HG03139 (cell line): Measurements from ENCODE around the gene MRPL34.
A peak's percentile ranks its signal among the peaks of the same experiment; 100 is the strongest.
"Not testable (repeated sequence)": the region's sequence is repeated elsewhere in the genome, so short reads cannot be mapped to it uniquely, and the experiment has no call there.

Experiments used
- ATAC-seq: cut with Tn5 transposase; IDR thresholded peaks from one replicate; pipeline ENCODE4 v1.9.1; 2021; ENCODE audit not compliant: unreplicated experiment

MRPL34 gene

DNA sequence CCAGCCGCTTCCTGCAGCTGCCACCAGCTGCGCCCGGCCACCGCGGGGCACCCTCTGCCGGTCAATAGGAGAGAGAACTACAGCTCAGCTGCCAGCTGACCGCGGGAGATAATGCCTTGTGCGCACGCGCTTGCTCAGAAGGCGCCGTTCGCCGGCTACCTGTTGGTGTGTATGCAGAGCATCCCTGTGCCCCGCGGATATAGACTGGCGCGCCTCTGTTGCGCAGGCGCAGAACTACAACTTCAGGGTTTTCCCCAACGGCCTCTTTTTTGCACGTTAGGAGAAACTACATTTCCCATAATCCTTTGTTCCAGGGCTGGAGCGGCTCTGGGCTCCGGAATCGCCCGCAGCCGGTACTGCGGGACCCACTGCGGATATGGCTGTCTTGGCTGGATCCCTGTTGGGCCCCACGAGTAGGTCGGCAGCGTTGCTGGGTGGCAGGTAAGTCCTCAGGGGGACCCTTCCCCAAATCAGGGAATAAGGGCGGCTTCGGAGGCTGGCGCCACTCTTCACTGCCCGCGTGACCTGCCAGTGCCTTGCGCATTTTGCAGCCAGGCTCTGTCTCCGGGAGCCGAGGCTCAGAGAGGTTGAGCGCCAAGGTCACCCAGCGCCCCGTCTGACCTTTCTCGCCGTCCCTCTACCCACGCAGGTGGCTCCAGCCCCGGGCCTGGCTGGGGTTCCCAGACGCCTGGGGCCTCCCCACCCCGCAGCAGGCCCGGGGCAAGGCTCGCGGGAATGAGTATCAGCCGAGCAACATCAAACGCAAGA, at the start of gene MRPL34:
MRPL34 (plus strand) TSS at position 356 of the 768 bp plus-strand sequence; CDS start at position 377, 21 bp downstream.
- ATAC-seq = peak; percentile 46

DNA sequence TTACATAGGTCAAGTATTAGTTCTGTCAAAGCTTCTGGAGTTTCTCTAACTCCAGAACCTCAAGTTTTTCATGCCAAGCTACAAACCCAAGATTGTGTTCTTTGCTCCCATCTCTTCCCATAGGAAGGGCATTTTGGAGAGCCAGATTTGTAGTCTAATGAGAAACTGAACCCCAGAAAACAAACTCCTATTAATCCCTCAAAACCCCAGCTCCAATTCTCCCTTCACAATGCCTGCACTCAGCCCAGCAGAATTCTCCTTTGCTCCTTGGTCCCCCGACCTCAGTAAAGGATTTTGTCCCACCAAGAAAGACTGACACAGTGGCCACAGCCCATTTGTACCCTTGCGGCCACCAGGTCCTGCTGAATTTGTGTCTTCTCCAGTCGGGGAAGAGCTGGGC, 49.5 kb upstream of the MRPL34 start:
- no peak for ATAC-seq

DNA sequence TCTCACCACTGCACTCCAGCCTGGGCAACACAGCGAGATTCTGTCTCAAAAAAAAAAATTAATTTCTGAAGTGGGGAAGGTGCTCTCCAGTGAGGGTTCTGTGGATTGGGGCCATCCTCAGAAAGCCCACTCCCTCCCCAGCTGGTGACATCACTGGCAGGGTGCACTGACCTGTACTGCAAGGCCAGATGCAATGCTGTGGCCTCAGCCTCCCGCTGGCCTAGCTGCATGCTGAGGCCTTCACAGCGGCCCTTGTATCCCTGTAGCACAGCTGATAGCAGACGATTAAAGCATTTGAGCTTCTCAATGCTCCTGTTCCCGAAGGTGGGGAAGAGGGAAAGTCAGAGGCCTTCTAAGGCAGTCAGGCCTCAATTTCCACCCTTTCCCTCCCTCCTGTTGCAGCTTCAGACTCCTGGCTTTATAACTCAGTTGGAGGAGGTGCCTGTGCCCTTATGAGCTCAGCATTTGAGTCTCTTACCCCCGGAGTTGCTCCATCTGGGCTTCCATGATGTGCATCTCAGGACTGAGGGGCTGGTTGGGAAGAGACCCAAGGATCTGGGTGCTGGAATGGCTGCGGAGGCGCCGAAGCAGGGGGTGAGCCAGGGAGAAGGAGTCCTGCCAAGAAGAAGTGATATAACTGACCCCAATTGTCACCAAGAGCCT, 46.4 kb upstream of the MRPL34 start:
- ATAC-seq = no peak

DNA sequence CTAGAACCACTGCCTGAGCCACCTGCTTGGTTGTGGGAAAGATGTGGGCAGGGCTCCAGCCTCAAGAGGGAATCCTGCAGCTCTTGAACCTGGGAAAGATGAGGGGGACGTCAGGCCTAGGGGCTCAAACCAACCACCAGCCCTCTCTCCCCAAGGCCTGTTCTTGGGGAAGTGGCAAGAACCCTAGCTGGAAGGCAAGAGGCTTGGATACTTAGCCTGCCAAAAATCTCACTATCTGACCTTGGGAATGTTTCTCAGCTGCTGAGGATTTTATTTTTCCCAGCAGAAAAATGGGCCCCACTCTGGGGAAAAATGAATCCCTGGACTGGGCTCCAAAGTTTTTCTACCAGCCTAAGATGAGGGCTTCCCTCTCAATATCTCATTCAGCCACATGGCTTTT, 45.7 kb upstream of the MRPL34 start:
- no peak for ATAC-seq

DNA sequence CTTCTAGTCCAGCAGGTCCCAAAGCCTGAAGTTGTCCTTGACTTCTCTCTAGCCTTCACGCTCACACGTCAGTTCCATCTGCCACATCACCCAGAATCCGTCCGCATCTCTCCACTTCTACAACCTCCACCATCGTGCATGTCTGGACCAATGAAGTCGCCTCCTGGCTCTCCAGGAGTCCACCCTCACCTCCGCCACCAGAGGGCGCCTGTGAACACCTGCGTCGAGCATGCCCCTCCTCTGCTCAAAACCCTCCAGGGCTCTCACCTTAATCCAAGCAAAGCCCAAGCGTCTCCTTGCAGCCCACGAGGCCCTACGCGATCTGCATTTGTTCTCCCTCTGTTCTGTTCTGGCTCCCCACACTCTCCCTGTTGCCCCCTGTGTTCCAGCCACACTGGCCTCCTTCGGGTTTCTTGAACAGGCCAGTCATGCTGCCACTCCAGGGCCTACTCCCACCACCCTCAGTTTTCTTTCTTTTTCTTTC, 44.8 kb upstream of the MRPL34 start:
- peak; percentile 65 for ATAC-seq

DNA sequence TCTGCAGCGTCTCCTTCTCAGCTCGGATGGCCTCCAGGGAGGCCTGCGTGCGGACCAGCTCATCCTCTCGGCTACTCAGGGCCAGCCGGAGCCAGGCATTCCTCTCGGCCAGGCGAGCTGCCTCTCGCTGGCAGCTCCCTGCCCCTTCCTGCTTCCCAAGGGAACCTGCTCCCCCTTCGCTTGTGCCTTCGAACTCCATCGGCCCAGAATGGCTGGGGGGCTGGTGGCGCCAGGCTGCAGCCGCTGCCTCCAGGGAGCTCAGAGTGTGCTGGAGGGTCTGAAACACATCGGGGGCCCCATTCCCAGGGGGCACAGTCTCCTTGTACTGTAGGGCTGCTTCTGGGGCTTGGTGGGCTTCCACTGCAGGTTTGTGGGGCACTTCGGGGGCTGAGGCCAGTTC, 43.1 kb upstream of the MRPL34 start:
- no peak for ATAC-seq

DNA sequence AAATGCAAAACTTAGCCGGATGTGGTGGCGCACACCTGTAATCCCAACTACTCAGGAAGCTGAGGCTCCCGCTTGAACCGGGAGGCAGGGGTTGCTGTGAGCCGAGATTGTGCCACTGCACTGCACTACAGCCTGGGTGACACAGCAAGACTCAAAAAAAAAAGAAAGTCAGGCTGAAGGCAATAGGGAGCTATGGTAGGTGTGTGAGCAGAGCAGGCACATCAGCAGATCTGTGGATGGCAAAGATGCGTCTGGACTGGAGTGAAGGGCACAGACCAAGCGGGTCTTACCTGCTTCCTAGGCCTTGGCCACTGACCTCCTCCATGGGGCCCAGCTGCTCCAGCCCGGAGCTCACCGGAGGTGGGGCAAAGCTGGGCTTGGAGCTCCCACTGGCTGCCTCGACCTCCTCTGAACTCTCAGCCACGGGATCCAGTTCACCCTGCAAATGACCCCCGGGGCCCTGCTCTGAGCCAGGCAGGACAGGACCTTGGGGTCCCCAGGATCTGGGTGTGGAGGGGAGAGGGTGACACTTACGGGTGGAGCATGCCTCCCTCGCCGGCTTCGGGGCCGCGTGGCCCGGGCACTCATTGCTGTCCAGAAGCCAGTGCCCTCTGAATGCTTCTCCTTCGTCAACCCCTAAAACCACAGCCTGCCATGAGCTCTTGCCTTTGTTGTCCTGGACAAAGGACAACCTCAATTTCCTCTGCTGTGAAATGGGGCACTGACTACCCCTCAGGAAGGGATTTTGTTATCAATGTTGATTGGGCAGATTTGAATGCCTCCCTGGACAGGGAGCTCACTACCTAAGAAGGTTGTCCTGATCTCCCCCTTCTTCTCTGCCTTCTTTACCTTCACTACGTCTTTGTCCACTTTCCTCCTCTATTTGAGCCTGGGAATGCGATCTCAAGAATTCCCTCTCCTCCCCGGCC, 41.7 kb upstream of the MRPL34 start:
- no peak for ATAC-seq

DNA sequence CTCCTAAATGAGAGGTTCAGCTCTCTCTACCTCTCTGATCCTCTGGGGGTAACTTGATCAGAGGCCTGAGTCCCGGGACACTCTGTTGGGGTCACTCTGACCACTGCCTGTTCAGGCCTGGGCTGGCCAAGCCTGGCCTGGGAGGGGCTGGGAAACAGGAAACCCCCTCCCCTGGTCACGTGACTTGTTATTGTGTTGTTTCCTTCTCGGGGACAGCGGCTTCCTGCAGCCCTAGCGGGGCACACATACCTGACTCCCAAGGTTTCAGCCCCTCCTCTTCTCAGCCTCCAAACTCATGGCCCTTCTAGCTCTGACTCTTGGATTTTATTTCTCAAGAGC, 41.1 kb upstream of the MRPL34 start, which contains the start of gene USHBP1:
USHBP1 (minus strand) TSS at position 105 of the 339 bp plus-strand sequence. CDS start 446 bp downstream, outside the sequence.
- ATAC-seq = no peak

DNA sequence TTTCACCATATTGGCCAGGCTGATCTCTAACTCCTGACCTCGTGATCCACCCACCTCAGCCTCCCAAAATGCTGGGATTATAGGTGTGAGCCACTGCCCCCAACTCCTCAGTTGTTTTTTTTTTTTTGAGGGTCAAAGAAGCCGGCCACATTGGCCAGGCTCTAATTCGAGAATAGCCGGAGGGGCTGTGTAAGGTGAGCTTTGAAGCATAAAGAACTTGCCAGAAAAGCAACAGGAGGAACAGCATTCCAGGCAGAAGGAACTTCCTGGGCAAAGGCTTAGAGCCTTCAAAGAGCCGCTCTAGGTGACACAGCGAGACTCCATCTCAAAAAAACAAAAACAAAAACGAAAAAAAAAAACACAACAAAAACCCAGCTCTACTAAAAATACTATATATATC, 39.6 kb upstream of the MRPL34 start:
- no peak for ATAC-seq

DNA sequence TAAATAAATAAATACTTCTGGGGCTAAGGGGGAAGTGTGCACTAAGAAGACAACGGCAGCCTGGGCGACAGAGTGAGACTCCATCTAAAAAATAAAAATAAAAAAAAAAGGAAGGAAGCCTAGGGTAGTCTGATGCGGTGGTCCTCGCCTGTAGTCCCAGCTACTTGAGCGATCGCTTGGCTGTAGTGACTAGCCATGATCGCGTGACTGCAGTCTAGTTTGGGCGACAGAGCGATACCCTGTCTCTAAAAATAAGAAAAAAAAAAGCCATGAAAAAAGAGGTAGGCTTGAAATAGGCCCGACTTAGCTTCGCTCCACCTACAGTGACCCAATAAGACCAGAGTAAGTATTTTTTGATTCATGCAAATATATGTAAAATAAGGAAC, 39.1 kb upstream of the MRPL34 start:
- ATAC-seq = peak; percentile 10

DNA sequence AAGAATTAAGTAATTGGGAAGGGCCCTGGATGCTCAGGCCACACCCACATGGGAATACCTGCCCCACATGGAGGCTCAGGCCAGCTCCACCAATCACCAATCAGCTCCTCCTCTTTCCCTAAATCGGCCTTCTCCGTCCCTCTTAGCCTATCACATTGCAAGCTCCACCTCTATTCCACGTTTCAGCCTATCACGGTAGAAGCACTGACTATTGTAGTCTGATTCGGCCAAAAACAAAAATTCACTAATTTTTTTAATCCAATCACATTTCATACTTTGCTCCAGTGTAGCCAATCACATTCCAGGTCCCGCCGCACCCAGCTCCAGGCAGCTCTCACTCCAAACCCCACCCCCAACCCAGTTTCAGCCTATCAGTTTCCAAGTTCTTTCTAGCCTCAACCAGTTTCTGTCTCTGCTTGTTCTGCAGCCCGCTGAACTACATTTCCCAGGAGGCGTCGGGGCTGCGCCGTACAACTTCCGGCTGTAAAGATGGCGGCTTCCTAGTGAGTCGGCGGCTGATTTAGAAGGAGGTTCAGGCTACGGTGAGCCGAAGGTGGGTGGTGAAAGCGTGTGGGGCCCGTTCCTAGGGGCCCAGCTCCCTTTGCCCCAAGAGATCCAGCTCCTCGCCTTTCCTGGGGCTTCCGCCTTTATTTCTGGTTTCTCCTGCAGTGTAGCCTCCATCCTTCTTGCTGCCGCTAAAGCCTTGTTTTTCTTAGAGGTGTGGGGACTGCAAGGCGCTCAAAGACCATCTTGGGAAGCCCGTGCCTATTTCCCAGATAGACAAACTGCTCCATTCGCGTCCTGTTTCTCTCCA, 38.5 kb upstream of the MRPL34 start, which contains the start of gene BABAM1:
BABAM1 (plus strand) TSS at position 469 of the 814 bp plus-strand sequence. CDS start 1,364 bp downstream, outside the sequence.
- peak; percentile 89 for ATAC-seq

DNA sequence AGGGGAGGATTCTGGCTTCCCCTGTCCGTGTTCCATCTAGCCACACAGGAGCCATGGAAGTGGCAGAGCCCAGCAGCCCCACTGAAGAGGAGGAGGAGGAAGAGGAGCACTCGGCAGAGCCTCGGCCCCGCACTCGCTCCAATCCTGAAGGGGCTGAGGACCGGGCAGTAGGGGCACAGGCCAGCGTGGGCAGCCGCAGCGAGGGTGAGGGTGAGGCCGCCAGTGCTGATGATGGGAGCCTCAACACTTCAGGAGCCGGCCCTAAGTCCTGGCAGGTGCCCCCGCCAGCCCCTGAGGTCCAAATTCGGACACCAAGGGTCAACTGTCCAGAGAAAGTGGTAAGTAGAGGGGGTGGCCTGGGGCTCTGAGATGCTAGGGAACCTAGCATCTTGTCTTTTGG, 36.9 kb upstream of the MRPL34 start:
- no peak for ATAC-seq

DNA sequence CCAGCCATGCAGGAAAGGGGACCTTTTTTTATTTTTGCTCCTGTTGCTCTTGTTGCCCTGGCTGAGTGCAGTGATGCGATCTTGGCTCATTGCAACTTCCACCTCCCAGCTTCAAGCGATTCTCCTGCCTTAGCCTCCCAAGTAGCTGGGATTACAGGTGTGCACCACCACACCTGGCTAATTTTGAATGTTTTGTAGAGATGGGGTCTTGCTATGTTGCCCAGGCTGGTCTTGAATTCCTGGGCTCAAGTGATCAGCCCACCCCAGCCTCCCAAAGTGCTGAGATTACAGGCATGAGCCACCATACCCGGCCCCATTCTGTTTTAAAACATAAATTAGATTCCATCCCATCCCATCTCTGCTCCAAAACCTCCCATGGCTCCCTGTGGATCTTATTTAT, 30.8 kb upstream of the MRPL34 start:
- not testable (repeated sequence) for ATAC-seq

DNA sequence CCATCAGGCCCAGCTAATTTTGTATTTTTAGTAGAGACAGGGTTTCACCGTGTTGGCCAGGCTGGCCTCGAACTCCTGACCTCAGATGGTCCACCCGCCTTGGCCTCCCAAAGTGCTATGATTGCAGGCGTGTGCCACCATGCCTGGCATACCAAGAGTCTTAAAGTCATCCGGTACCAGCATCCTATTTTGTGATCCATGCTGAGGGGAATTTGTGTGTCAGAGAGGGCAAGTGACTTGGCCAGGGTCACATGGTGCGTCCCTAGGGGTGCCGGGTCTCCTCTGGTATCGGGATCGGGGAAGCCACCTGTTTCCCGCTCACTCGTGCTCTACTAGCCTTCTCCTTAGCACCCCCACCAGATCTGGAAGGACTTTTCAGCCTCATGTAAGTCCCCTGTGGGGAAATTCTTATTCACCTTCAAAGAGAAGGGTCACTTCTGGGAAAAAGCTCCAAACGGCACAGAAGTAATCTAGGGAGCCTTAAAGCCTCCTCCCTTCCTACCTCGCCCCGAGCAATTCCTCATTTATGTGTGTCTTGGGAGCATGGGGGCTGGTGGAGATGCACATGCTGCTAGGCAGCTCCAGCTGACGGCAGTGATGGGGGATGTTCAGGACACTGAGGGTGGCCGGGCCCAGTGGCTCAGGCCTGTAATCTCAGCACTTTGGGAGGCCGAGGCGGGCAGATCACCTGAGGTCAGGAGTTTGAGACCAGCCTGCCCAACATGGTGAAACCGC, 30.1 kb upstream of the MRPL34 start:
- no peak for ATAC-seq

DNA sequence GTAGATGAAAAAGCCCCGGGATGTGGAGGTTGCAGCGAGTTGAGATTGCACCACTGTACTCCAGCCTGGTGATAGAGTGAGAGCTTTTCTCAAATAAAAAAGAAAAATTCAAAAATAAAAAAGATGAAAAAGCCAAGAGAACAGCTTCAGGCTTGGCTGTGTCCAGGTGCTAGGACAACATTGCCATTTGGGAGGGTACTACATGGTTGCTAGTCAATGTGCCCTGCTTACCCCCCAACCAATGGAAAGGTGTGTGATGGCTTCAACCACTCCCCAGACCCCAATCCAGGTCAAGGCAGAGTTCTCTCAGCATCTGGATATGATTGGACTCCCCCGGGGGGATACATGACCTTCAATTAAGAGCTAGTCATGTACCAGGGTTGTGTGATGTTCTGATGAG, 26.2 kb upstream of the MRPL34 start:
- no peak for ATAC-seq

DNA sequence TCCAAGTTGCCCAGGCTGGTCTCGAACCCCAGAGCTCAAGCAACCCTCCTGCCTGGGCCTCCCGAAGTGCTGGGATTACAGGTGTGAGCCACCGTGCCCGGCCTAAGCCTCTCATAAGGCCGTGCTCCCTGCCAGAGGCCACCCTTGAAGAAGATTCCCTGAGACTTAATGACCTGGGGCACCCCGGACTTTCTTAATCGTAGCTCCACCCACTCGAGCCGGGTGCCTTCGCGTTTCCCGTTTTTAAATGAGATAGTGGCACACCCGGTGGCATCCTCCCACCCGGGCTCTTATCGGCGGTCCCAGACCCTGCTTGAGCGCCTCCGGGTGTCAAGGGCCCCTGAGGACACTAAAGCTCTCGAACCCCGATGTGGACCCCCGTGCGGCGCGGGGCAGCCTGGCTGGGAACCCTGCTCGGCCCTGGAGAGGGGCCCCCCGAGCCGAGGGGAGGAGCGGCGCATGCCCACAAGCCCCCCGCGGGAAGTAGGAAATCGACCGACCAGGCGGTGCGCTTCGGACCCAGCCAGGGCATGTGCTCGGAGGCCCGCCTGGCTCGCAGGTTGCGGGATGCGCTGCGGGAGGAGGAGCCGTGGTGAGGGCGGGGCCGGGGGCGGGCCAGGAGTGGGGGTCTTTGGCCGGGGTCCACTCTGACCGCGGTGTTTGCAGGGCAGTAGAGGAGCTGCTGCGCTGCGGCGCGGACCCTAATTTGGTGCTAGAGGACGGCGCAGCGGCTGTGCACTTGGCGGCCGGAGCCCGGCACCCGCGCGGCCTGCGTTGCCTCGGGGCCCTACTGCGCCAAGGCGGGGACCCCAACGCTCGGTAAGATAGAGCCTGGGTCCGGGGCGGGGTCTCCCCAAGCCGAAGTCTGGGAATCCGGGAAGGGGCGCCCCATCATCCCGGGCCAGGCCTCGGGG, 24.0 kb upstream of the MRPL34 start, which contains the start of gene ANKLE1:
ANKLE1 (plus strand) TSS at position 511 of the 914 bp plus-strand sequence; CDS start at position 531, 20 bp downstream.
- ATAC-seq = no peak

DNA sequence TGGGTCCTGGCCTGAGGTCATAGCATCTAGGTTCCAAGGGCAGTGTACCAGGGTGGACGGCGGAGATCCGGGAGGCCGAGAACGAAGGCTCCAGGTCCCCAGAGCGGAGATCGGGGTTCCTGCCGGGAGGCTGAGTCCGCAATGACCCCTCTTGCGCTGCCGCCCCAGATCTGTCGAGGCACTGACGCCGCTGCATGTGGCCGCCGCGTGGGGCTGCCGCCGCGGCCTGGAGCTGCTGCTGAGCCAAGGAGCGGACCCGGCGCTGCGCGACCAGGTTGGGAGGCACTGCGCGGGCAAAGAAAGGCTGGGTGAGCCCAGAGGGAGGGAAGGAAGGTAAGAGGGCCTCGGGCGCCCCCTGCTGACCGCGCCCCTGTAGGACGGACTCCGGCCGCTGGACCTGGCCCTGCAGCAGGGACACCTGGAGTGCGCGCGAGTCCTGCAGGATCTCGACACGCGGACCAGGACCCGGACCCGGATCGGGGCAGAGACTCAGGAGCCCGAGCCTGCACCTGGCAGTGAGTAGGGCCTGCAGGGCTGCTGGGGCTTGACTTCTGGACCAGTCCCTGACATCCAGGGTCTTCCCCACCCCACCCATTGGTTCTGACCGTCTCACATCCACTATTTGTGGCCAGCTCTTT, 23.1 kb upstream of the MRPL34 start:
- no peak for ATAC-seq

DNA sequence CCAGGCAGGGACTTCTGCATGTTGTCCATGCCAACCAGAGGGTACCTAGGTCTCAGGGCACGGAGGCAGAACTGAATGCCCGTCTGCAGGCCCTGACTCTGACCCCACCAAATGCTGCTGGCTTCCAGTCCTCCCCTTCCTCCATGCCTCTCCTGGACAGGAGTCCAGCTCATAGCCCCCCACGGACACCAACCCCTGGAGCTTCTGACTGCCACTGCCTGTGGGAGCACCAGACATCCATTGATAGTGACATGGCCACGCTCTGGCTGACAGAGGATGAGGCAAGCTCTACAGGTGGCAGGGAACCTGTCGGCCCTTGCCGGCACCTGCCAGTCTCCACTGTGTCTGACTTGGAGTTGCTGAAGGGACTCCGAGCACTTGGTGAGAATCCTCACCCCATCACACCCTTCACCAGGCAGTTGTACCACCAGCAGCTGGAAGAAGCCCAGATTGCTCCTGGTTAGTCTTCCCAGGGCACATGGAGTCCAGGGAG, 22.1 kb upstream of the MRPL34 start:
- no peak for ATAC-seq
